GM19467 (cell line): ENCODE data around the gene AP2M1.
A peak's percentile ranks its signal among the peaks of the same experiment; 100 is the strongest.
"Not testable (repeated sequence)": the region's sequence is repeated elsewhere in the genome, so short reads cannot be mapped to it uniquely, and the experiment has no call there.

Experiments
- ATAC-seq: cut with Tn5 transposase; IDR thresholded peaks from one replicate; pipeline ENCODE4 v1.9.1; 2021; ENCODE audit warnings: mild to moderate bottlenecking, moderate library complexity; ENCODE audit not compliant: unreplicated experiment

Gene AP2M1

DNA sequence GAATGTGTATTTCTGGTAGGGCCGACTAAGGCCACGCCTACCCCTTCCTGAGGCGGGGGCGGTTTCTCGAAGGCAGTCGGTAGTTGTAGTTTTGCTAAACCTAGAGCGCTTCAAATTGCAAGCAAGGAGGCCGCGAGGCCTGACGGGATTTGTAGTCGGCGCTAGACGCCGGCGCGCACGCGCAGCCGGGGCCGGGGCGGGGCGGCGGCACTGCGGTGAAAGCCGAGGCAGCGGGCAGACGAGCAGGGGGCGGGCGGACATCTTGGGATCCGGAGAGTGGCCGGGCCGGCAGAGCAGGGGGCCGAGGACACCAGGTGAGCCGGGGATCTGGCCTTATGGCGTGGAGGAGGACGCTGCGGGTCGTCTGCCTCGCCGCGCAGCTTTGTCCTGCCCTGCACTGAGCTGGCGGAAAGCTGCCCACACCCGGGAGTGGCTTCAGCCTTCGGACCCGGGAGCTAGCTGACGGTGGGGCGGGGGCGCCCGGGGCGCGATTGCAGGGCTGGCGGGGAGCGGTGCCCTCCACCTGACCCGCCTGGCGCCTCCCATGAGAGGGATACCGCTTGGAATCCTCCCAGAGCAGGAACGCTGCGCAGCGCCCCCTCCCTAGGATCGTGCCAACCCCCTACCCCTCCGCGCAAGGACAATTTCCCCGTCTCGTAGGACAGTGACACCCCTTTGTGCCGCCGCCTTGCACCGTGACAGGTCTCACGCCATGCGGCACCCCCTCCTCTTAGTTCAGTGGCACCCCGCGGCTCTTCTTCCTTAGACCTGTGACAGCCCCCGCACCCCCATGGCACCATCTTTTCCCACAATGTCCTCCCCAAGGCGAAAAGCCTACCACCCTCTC lies at the start of gene AP2M1:
AP2M1 (plus strand) TSS at position 210 of the 847 bp plus-strand sequence. CDS start 2,139 bp downstream, outside the sequence.
- peak; percentile 94 for ATAC-seq

DNA sequence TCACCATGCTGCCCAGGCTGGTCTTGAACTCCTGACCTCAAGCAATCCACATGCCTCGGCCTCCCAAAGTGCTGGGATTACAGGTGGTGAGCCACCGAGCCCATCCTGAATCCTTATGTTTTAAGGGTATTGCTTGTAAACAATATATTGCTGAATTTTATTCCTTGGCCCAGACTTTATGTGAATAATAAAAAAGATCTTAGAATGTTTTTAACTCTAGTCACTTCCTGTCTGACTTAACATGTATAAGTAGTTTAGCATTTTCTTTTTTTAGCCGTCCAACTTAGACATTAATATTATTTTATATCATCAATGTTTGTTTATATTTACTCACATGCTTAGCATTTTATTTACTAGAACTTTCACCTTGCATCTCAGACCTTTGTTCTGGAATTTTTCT lies 48.6 kb upstream of the AP2M1 start:
- no peak for ATAC-seq

DNA sequence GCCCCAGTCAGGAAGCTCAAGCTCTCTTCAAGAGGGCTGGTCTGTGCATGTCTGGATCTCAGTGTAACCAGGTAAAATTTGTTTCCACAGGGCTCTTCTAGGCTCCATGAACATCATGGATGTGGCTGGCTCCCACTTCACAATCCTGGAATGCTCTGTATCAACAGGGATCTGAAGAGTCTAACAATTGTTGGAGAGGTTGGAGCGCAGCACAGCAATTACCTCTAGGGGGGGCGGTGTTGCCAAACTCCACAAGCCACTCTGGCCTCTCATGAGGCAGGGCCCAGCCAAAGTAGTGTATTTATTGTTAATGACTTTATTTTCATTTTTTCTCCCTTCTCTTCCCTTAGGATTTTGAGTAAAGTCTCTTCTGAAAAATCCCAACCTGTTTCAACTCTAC lies 45.6 kb upstream of the AP2M1 start:
- no peak for ATAC-seq

DNA sequence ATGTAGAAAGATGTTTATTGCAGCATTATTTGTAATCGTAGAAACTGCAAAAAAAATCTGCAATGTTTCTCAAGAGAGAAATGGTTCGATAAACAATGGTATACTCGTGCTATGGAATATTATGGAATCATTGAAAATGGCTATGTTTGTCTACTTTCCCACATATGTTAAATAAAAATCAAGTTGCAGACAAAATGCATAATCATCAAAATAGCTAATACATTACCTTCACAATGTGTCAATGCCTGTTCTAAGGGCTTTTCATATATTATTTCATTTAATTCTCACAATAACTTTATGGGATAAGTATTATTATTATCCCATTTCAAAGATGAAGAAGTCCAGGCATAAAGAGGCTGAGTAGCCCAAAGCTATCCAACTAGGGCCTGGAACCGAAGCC lies 41.7 kb upstream of the AP2M1 start:
- ATAC-seq: no peak

DNA sequence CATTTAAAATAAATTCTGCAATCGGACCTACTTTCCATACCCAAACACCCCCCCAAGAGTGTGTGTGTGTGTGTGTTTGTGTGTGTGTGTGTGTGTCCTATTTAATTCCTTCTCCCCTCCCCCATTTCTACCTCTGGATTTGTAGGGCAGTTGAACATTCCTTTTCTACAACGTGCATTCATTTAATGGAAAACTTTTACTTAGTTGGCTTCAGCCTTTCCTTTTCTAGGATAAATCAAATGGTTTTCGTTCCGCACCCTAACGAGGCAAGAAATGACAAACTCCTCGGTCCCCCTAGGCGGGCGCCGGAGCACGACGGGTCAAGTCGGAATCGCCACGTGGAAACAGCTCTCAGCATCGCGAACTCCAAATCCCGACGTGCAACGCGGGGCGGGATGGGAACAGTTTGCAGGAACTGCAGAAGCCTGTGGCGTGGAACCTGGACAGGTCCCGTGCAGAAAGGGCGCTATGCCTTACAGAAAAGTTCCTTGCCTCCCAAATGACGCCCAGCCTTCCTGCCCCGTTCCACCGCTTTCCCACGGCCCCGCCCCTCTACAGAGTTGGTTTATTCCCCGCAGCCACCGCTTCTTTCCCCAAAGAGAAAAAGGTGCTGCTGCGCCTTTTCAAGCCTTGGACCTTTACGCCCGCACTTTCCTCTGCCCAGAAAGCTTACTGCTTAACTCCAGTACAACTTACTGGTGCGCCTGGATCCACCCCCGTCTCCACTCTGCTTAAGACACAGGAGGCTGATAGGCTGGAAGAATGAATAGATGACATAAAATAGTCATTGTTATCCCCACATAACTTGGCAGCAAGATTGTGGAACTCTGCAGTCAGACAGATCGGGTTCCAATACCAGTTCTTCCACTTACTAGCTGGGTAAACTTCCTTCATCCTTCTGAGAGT lies 40.6 kb upstream of the AP2M1 start:
- no peak for ATAC-seq

DNA sequence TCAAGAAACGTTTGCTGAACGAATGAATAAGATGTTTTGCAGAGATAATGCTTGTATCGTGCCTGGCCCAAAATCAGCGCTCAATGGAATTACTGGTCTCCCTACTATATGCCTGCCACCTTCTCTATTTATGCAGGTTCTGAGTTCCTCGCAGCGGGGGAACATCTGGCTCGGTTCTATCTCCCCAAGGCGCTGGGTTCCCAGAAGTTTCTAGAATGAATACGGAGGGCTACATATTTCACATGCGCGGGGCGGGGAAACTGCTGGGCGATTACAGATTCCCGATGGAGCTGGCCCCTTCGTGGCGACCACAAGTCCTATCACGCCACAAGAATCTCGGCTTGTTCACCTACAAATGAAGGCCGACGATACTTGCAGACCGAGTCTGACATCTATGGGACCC lies 39.9 kb upstream of the AP2M1 start:
- no peak for ATAC-seq

DNA sequence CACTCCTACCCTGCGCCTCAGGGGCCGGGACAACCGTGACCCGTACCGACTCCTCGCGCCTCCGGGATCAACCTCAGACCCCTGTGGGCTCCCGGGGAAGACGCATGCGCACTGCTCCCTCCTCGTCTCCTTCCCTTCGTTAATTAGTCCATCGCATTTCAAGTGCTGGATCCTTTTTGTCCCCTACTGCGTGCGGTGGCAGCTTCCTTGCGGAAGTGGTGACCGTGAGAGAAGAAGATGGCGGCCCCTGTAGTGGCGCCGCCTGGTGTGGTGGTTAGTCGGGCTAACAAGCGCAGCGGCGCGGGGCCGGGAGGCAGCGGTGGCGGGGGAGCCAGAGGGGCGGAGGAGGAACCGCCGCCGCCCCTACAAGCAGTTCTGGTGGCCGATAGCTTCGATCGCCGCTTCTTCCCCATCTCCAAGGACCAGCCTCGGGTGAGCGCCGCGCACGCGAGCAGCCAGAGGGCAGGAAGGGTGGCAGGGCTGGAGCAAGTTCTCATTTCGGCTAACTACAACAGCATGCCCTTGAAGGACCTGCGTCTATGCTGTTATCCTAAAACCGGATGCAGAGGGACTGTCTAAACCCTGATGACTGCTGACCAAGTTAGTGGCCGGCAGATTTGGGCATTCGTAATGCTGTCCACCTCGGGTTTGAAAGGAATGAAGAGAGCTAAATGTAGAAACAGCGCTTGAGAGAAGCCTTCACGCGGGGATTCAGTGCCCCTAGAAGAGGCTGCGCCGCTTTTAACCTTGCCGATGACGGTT lies 39.3 kb upstream of the AP2M1 start, which contains the start of gene EIF2B5:
EIF2B5 (plus strand) TSS at position 210 of the 762 bp plus-strand sequence; CDS start at position 238, 28 bp downstream.
- peak; percentile 84 for ATAC-seq

DNA sequence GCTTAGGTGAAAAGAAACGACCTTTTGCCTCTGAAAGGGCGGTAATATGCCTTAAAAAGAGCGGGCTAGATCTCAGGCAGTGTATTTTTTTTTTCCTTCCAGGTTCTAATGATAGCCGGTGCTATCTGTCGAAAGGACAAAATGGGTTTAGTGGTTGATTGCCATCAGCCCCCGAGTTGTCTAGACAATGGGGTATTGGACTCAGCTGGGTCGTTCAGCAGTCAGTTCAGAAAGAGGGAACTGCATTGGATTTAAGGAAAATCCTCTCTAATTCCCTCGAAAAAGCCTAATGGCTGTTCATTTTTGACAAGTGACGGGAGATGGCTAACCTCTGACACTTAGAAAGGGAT lies 38.8 kb upstream of the AP2M1 start:
- no peak for ATAC-seq

DNA sequence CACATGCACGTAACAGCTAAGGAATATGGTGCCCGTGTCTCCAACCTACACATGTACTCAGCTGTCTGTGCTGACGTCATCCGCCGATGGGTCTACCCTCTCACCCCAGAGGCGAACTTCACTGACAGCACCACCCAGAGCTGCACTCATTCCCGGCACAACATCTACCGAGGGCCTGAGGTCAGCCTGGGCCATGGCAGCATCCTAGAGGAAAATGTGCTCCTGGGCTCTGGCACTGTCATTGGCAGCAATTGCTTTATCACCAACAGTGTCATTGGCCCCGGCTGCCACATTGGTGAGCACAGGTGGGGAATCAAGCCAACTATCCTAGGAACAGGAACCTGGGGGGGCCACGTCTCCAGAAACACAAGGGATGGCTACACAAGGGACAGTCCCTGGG lies 34.2 kb upstream of the AP2M1 start:
- no peak for ATAC-seq

DNA sequence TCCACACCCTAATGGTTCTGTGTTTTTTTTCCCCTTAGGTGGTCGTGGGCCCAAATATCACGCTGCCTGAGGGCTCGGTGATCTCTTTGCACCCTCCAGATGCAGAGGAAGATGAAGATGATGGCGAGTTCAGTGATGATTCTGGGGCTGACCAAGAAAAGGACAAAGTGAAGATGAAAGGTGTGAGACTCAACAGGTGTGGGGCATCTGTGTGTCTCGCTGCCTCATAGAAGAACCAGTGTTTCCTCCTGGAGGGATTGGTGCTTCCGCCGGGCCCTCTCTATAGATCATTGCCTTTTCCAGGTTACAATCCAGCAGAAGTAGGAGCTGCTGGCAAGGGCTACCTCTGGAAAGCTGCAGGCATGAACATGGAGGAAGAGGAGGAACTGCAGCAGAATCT lies 32.5 kb upstream of the AP2M1 start:
- no peak for ATAC-seq

DNA sequence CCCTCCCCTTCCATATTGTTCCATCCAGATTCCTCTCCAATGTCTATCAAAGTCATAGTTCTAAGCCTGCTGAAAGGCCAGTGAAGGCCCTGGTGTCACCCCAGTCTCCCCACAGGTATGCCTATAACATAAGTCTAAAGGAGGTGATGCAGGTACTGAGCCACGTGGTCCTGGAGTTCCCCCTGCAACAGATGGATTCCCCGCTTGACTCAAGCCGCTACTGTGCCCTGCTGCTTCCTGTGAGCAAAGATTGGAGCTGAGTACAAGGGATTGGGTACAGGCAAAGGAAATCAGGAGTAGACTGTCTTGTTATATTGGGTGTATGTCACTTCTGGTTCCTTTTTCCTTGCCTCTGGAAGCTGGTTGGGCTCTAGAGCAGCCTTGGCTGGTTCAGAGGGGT lies 31.3 kb upstream of the AP2M1 start:
- ATAC-seq: no peak

DNA sequence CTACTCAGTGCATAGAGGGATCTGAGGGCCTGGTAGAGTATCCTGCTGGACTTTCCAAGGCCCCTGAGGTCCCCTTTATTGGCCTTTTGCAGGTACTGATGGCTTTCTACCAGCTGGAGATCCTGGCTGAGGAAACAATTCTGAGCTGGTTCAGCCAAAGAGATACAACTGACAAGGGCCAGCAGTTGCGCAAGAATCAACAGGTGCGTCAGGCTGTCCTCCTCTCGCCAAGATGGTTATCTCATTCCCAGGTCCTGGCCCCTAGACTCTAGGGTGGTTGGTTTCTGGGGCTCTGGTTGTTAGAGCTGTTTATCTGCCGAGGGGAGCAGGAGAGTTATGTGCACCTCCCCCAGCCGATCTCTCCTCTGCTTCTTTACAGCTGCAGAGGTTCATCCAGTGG lies 30.1 kb upstream of the AP2M1 start:
- ATAC-seq: no peak

DNA sequence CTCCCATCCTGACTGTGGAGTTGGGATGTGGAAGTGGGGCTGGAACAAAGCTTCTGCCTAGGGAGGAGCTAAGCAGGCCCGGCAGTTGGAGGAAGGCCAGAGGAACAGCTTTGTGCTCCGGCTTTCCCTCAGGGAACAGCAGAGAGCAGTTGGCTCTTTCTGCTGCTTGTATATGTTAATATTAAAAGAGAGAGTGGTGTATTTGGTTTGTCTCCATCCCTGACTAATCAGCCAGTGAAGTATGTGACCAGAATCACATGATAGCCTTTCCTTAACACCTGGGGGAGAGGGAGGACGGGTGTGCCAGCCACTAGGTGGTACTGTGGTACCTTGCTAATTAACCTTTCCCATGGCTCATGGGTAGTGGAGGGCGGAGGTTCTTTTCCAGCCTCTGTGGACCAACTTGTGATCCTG lies 29.5 kb upstream of the AP2M1 start:
- no peak for ATAC-seq

DNA sequence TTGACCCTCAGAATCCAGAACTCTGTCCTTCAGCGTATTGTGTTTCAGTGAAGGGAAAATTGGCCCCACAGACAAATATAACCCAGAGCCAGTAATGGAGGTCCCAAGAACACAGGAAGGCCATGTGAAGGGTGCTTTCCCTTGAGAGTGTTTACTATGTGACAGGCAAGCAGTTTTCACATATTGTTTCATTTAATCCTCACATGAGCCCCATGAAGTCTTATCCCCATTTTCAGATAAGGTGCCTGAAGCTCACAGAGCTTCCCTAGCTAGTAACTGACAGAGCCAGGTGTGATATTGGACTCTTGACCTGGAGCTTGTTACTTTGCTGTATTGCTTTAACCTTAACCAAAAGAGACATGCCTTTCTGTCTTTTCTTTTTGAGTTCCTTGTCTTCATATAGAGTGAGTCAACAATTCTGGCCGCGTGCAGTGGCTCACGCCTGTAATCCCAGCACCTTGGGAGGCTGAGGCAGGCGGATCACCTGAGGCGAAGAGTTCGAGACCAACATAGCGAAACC lies 28.8 kb upstream of the AP2M1 start:
- no peak for ATAC-seq

DNA sequence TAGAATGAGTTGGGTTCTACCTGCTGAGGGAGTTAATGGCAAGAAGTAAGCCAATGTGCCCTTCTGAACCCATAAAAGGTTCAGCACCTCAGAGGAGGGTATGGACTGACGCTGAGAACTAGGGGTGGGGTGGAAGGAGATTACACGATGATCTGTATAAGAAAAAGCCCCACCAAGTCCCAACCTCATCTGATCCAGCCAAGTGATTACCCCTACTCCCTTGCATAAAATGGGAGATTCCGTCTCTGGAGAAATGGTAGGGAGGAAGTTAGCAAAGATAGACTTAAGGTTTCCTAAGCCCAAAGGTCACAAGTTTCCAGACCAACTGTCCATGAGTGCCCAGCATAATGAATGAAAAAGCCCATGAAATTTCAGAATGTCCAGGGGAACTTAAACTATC lies 26.6 kb upstream of the AP2M1 start:
- no peak for ATAC-seq

DNA sequence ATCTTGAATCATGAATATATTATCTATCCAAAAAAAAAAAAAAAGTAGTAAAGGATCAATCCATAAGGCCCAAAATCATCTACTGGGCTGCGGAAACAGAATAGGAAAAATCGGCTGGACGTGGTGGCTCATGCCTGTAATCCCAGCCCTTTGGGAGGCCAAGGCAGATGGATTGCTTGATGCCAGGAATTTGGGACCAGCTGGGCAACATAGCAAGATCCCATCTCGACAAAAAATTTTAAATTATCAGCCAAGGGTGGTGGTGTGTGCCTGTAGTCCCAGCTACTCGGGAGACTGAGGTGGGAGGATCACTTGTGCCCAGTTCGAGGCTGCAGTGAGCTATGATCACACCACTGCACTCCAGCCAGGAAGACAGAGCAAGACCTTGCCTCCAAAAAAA lies 25.5 kb upstream of the AP2M1 start:
- no peak for ATAC-seq

DNA sequence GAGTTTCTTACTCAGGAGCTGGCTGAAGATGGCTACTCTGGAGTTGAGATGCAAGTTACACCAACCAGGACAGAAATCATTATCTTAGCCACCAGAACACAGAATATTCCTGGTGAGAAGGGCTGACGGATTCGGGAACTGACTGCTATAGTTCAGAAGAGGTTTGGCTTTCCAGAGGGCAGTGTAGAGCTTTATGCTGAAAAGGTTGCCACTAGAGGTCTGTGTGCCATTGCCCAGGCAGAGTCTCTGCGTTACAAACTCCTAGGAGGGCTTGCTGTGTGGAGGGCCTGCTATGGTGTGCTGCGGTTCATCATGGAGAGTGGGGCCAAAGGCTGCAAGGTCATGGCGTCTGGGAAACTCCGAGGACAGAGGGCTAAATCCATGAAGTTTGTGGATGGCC lies 24.9 kb upstream of the AP2M1 start:
- ATAC-seq: not testable (repeated sequence)

DNA sequence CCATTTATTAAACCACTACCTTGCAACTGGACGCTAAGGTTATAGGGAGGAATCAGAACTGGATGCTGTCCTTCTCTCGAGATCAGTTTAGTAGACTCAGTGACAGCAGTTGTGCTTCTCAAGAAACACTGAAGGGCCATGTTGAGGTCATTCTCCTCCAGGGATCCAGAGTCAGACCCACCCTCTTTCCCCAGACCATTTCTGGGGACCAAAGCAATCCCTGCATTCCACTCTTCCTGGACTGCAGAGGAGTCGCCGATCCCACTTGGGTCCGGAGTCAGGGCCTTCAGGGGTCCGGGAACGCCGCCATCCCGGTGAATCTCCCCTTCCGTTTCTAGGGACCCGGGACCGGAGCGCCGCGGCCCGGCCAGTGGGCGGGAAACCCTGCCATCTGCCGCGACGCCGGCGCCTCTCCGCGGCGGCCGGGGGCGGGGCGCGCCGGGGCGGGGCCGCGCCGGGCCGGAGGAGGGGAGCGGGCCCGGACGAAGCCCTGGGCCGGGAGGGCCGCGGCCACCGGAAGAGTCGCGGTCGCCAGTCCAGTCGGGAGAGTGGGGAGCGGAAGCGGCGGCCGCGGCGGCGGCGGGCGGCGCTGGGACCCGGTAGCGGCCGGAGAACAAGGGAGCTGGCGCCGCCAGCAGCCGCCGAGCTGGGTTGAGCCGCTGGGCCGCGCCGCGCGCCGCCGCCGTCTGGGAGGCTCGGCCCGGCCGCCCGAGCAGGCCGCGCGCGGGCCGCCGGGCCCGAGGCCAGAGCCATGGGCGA lies 19.6 kb upstream of the AP2M1 start, which contains the start of gene DVL3:
DVL3 (plus strand) TSS at position 493 of the 759 bp plus-strand sequence; CDS start at position 752, 259 bp downstream.
- peak; percentile 76 for ATAC-seq

DNA sequence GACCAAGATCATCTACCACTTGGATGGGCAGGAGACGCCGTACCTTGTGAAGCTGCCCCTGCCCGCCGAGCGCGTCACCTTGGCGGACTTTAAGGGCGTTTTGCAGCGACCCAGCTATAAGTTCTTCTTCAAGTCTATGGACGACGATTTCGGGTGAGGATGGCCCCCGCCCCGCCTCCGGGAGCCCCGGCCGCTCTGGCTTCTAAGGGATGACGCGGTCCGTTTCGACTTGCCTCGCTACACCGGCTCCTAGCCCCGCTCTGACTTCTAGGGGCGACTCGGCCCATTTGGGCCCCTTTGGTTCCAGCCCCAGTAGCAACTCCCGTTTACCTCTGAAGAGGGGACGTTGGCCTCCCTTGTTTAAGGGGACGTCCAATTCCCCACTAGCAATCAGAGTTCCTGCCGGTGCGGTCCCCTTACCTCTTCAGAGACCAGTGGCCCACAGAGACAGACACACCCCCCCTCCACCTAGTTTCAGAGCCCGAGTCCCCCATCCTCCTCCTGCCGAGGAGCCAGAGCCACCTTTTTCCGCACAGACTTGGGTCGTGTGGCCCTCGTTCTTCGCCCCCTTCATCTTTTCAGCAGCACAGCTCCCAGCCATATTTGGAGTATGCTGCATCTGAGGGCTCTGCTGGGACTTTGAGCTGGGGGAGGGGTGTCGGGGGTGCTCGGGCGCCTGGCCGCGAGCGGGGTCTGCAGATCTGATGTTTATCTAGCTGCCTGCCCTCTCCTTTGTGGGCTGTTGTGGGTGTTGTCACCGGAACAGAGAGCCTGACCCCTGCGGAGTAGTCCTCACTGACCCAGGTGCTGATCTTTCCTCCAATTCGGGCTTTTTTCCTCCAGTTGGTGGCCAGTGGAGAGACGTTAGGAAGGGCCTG lies 18.8 kb upstream of the AP2M1 start:
- peak; percentile 29 for ATAC-seq
